ENCODE results near the gene ANKRD13A.

Gene ANKRD13A

GRCh38 chr12:110024051-110024450 is 24.8 kb downstream of the ANKRD13A start:
- no peak for TF ChIP-seq CTCF (IDR thresholded peaks at IDR 0.05; ENCODE audit: low read depth, low read length)
- DNase-seq (ENCODE audit: low read depth, low spot score) = no peak
- H3K4me3 ChIP-seq (ENCODE audit: low read depth, low read length) = no peak overlapping the region
- in situ Hi-C loops (cut with HindIII; ENCODE audit: low sequenced_read_pairs) = no loop called here

GRCh38 chr12:110028323-110028722 is 29.1 kb downstream of the ANKRD13A start:
- in situ Hi-C loops (cut with HindIII; ENCODE audit: low sequenced_read_pairs) = no loop called here
- H3K4me3 ChIP-seq (ENCODE audit: low read depth, low read length) = no peak overlapping the region
- no peak for TF ChIP-seq CTCF (IDR thresholded peaks at IDR 0.05; ENCODE audit: low read depth, low read length)
- no peak for DNase-seq (ENCODE audit: low read depth, low spot score)

DNA sequence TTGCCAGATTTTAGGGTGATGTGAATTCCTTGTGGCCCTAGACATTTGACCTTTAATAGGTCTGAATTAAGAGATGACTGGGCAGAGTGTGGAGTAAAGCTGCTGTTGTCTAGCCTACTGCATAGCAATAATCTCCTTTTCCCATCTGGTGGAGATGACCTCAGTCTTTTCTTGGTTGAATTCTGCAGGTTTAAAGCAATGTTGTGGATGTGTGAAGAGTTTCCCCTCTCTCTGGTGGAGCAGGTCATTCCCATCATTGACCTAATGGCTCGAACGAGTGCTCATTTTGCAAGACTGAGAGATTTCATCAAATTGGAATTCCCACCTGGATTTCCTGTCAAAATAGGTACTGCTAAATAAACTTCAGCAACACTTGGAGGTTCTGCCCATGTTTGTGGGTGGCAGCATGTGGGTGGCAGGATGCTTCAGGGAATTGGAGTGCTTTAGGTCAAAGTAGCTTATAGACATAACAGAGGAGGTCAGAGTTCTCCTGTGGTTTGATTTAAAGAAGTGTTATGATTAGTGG is 30.1 kb downstream of the ANKRD13A start:
- no peak overlapping the region for H3K4me3 ChIP-seq (ENCODE audit: low read depth, low read length)
- no peak for TF ChIP-seq CTCF (IDR thresholded peaks at IDR 0.05; ENCODE audit: low read depth, low read length)
- DNase-seq (ENCODE audit: low read depth, low spot score) = no peak
- in situ Hi-C loops (cut with HindIII; ENCODE audit: low sequenced_read_pairs) = no loop called here

DNA sequence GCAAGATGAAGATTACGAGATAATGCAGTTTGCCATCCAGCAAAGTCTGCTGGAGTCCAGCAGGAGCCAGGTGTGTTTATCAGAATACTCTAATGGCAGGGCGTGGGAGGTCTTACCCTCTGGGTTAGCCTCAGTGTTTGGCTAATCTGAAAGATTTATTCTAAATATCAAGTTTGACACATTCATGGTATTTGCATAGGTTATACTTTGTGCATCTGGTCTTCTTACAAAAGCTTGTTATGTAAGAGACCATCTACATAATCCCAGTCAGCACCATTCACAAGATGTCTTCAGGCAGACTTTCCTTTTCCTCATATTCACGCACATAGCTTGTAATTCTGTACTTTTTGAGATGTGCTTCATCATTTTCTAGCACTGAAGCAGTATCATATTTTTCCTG is 34.7 kb downstream of the ANKRD13A start:
- no peak for TF ChIP-seq CTCF (IDR thresholded peaks at IDR 0.05; ENCODE audit: low read depth, low read length)
- in situ Hi-C loops (cut with HindIII; ENCODE audit: low sequenced_read_pairs) = no loop called here
- no peak overlapping the region for H3K4me3 ChIP-seq (ENCODE audit: low read depth, low read length)
- DNase-seq (ENCODE audit: low read depth, low spot score) = no peak

- DNase-seq (ENCODE audit: low read depth, low spot score) = no peak
- no peak for TF ChIP-seq CTCF (IDR thresholded peaks at IDR 0.05; ENCODE audit: low read depth, low read length)
- in situ Hi-C loops (cut with HindIII; ENCODE audit: low sequenced_read_pairs) = no loop called here
- H3K4me3 ChIP-seq (ENCODE audit: low read depth, low read length) = no peak overlapping the region
Measured at GRCh38 chr12:110035534-110036104, 36.4 kb downstream of the ANKRD13A start.

DNA sequence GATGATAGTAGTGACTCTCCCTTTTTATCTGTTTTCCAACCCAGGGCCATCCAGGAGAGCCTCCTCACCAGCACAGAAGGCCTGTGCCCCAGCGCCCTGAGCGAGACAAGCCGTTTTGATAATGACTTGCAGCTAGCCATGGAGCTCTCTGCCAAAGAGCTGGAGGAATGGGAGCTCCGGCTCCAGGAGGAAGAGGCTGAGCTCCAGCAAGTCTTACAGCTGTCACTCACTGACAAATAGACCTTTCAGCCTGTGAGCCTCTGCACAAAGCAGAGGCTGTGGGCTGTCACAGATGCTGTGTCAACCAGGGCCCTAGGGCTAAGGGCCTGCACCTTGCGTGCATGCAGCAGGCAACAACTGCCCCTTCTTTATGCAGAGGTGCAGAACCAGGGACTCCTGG is 38.1 kb downstream of the ANKRD13A start:
- H3K4me3 ChIP-seq (ENCODE audit: low read depth, low read length) = no peak overlapping the region
- in situ Hi-C loops (cut with HindIII; ENCODE audit: low sequenced_read_pairs) = no loop called here
- DNase-seq (ENCODE audit: low read depth, low spot score) = no peak
- no peak for TF ChIP-seq CTCF (IDR thresholded peaks at IDR 0.05; ENCODE audit: low read depth, low read length)

DNA sequence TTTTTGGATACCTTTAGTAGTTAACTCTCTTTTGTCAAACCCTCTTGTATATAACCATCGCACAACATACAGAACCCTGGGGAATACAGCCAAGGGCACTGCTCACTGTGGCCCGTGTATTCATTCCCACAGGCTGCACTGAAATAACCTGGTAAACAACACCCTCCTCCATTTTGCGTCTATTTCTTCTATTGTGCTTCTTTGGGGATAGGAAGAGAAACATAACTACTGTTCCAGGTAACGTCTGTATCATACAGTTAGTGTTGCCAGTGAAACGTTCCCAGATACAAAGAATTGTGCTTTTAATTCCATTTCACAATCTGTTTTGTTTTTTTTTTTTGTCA is 39.5 kb downstream of the ANKRD13A start:
- H3K4me3 ChIP-seq (ENCODE audit: low read depth, low read length) = no peak overlapping the region
- TF ChIP-seq CTCF (IDR thresholded peaks at IDR 0.05; ENCODE audit: low read depth, low read length) = no peak
- DNase-seq (ENCODE audit: low read depth, low spot score) = no peak
- in situ Hi-C loops (cut with HindIII; ENCODE audit: low sequenced_read_pairs) = no loop called here

Measured in astrocyte of the spinal cord (primary cell).